Hepatocyte (in vitro differentiated cells): ENCODE data around the gene MUL1. TPM values are rescaled to one million over a fixed set of nuclear protein-coding genes. Genes with fewer than 3 reads are reported as not detected.
A peak's percentile ranks its signal among the peaks of the same experiment; 100 is the strongest.
"Not testable (repeated sequence)": the region's sequence is repeated elsewhere in the genome, so short reads cannot be mapped to it uniquely, and the experiment has no call there.

Source experiments
- DNase-seq: peaks from one replicate; pipeline ENCODE4 v3.0.0-alpha.2; 2016; ENCODE audit warnings: low spot score
- H2AFZ ChIP-seq: fragments of 200-600 bp; sonication (generic); 2 replicates; pipeline ENCODE4 v1.6.0; 2016; ENCODE audit warnings: antibody characterized with exemption, mild to moderate bottlenecking
- H3K27ac ChIP-seq: fragments of 200-600 bp; sonication (generic); 2 replicates; pipeline ENCODE4 v1.5.1; 2016; ENCODE audit warnings: mild to moderate bottlenecking
- H3K27me3 ChIP-seq: fragments of 200-600 bp; sonication (generic); 2 replicates; pipeline ENCODE4 v1.6.1; 2016
- H3K36me3 ChIP-seq: fragments of 200-600 bp; sonication (generic); replicated peaks from 2 replicates; pipeline ENCODE4 v1.5.1; 2016; ENCODE audit warnings: low read depth; ENCODE audit not compliant: insufficient read depth
- H3K4me1 ChIP-seq: fragments of 200-600 bp; sonication (generic); 2 replicates; pipeline ENCODE4 v1.5.1; 2016; ENCODE audit warnings: mild to moderate bottlenecking, moderate library complexity; ENCODE audit not compliant: insufficient read depth
- H3K4me2 ChIP-seq: fragments of 200-600 bp; sonication (generic); 2 replicates; pipeline ENCODE4 v1.6.0; 2016
- H3K4me3 ChIP-seq: fragments of 200-600 bp; sonication (generic); 2 replicates; pipeline ENCODE4 v1.5.1; 2016; ENCODE audit warnings: mild to moderate bottlenecking
- H3K79me2 ChIP-seq: fragments of 200-600 bp; sonication (generic); 2 replicates; pipeline ENCODE4 v1.6.0; 2017; ENCODE audit warnings: mild to moderate bottlenecking
- H3K9me2 ChIP-seq: fragments of 200-600 bp; sonication (generic); replicated peaks from 2 replicates; pipeline ENCODE4 v1.6.0; 2017; ENCODE audit warnings: mild to moderate bottlenecking; ENCODE audit not compliant: insufficient read depth
- H3K9me3 ChIP-seq: fragments of 200-600 bp; sonication (generic); 2 replicates; pipeline ENCODE4 v1.5.1; 2016; ENCODE audit warnings: low read depth, mild to moderate bottlenecking
- H4K20me1 ChIP-seq: fragments of 200-600 bp; sonication (generic); 2 replicates; pipeline ENCODE4 v1.6.0; 2016; ENCODE audit warnings: mild to moderate bottlenecking; ENCODE audit not compliant: insufficient read depth, poor library complexity, severe bottlenecking
- CTCF ChIP-seq: fragments of 200-600 bp; sonication (generic); IDR thresholded peaks from 2 replicates; pipeline ENCODE4 v1.5.1; 2016; ENCODE audit warnings: antibody characterized with exemption, mild to moderate bottlenecking; ENCODE audit not compliant: poor library complexity
- EZH2 ChIP-seq: fragments of 200-600 bp; sonication (generic); IDR thresholded peaks from 2 replicates; pipeline ENCODE4 v1.6.1; 2016; ENCODE audit warnings: antibody characterized with exemption, mild to moderate bottlenecking, borderline replicate concordance
- EZH2phosphoT487 ChIP-seq: fragments of 200-600 bp; sonication (generic); IDR thresholded peaks from one replicate; pipeline ENCODE4 v1.6.1; 2018; ENCODE audit warnings: antibody characterized with exemption, mild to moderate bottlenecking, low read depth, moderate library complexity; ENCODE audit not compliant: unreplicated experiment, severe bottlenecking
- WGBS: methylation state at CpG from one replicate; pipeline ENCODE4 v1.1.6; 2016; ENCODE audit warnings: low lambda C conversion rate; ENCODE audit errors: missing lambda C conversion rate; 5-methylcytosine and 5-hydroxymethylcytosine counted together
- polyA plus RNA-seq: library from polyadenylated mRNA; unstranded; fragments of >200 nt; fragmentation: Nextera tagmentation; extraction: Ambion mirVana; gene quantifications from 2 replicates; pipeline ENCODE4 v1.2.1, GENCODE V29; 2016
- total RNA-seq: library from RNA; depleted of rRNA; stranded (reverse); fragments of >200 nt; gene quantifications from 2 replicates; pipeline ENCODE4 v1.2.3, GENCODE V29; 2014

The MUL1 gene
- total and polyA plus RNA-seq, 2 experiments from 2014 or later = 40.1 to 48.1 TPM

- H3K27me3 ChIP-seq = peaks cover 12% of the 10 kb centered on the region
- no peaks in the 10 kb centered on the region for H3K9me3 ChIP-seq
- H2AFZ ChIP-seq = peak overlapping the region; percentile 8
- no peak overlapping the region for H3K4me3 ChIP-seq
- H4K20me1 ChIP-seq = no peaks in the 10 kb centered on the region
- no peaks in the 10 kb centered on the region for H3K4me1 ChIP-seq
- DNase-seq = peak; percentile 90
- no peaks in the 10 kb centered on the region for H3K9me2 ChIP-seq
- 22% methylated on average over 17 of the region's 17 CpGs for WGBS
- peak overlapping the region; percentile 59 for H3K4me2 ChIP-seq
- no peaks in the 10 kb centered on the region for H3K79me2 ChIP-seq
- H3K36me3 ChIP-seq = no peaks in the 10 kb centered on the region
- TF ChIP-seq EZH2phosphoT487 (no peak), CTCF (peak; percentile 94)
- H3K27ac ChIP-seq = no peak overlapping the region
Measured at GRCh38 chr1:20521960-20522861, 14.3 kb upstream of the MUL1 start.

- H3K9me2 ChIP-seq, H3K4me3 ChIP-seq, DNase-seq, H3K4me1 ChIP-seq, H4K20me1 ChIP-seq, H3K27me3 ChIP-seq, H3K27ac ChIP-seq, H3K79me2 ChIP-seq, H3K4me2 ChIP-seq, H2AFZ ChIP-seq, H3K9me3 ChIP-seq, H3K36me3 ChIP-seq: not testable (repeated sequence)
- WGBS = 54% methylated on average over 7 of the region's 7 CpGs
Measured at GRCh38 chr1:20519609-20520262, 11.8 kb upstream of the MUL1 start.

- H3K4me2 ChIP-seq = no peak overlapping the region
- WGBS = 64% methylated on average over 6 of the region's 6 CpGs
- no peak overlapping the region for H3K4me3 ChIP-seq
- peaks cover 11% of the 10 kb centered on the region for H3K79me2 ChIP-seq
- peaks cover 6% of the 10 kb centered on the region for H3K4me1 ChIP-seq
- no peaks in the 10 kb centered on the region for H3K36me3 ChIP-seq
- no peak overlapping the region for H2AFZ ChIP-seq
- H3K27me3 ChIP-seq = no peaks in the 10 kb centered on the region
- DNase-seq = no peak
- H3K27ac ChIP-seq = no peak overlapping the region
- H3K9me2 ChIP-seq = no peaks in the 10 kb centered on the region
- TF ChIP-seq EZH2phosphoT487 = no peak
- TF ChIP-seq CTCF = no peak
- no peak for TF ChIP-seq EZH2
- H3K9me3 ChIP-seq = no peaks in the 10 kb centered on the region
- no peaks in the 10 kb centered on the region for H4K20me1 ChIP-seq
Measured at GRCh38 chr1:20511518-20512428, 3.8 kb upstream of the MUL1 start.

GRCh38 chr1:20508411-20508771 lies 440 bp upstream of the MUL1 start:
- Histone ChIP-seq H3K4me2 (peak overlapping the region; percentile 80), H3K79me2 (peaks cover 41% of the 10 kb centered on the region), H3K9me3 (no peaks in the 10 kb centered on the region), H3K4me3 (peak overlapping the region; percentile 65), H3K27me3 (no peaks in the 10 kb centered on the region), H3K27ac (no peak overlapping the region), H2AFZ (peak overlapping the region; percentile 99), H3K36me3 (no peaks in the 10 kb centered on the region), H3K4me1 (peaks cover 14% of the 10 kb centered on the region), H4K20me1 (peaks cover 14% of the 10 kb centered on the region), H3K9me2 (no peaks in the 10 kb centered on the region)
- DNase-seq = no peak
- TF ChIP-seq CTCF = no peak
- no peak for TF ChIP-seq EZH2phosphoT487
- no peak for TF ChIP-seq EZH2
- 76% methylated on average over 5 of the region's 5 CpGs for WGBS
